HepG2 (cell line): ENCODE data around the gene XCL2. TPM values are rescaled to one million over a fixed set of nuclear protein-coding genes. Genes with fewer than 3 reads are reported as not detected.

Source experiments
- ATF7-NPFF ChIP-seq: sonication (generic); formaldehyde crosslinking; IDR thresholded peaks from 2 replicates; pipeline ENCODE4 v1.8.1; 2023; ENCODE audit warnings: mild to moderate bottlenecking, low read depth, missing genetic modification reagents, moderate library complexity
- CBFB ChIP-seq: sonication (generic); formaldehyde crosslinking; IDR thresholded peaks from 2 replicates; pipeline ENCODE4 v1.4.0; 2020; ENCODE audit warnings: missing genetic modification reagents
- CREB1 ChIP-seq, 2 experiments: fragments of 450-650 bp in 1 of 2; IDR thresholded peaks; 2 replicates each; pipeline ENCODE4 v1.6.1; 2016 to 2017; ENCODE audit warnings: control low read depth in 1 of 2, mild to moderate bottlenecking in 1 of 2, missing compliant biosample characterization in 1 of 2, missing genetic modification characterization in 1 of 2
- FOXK1 ChIP-seq: sonication (generic); formaldehyde crosslinking; IDR thresholded peaks from 2 replicates; pipeline ENCODE4 v1.4.0; 2020; ENCODE audit warnings: low read depth, missing genetic modification reagents, borderline replicate concordance
- HIVEP1 ChIP-seq: sonication (generic); formaldehyde crosslinking; IDR thresholded peaks from 2 replicates; pipeline ENCODE4 v1.4.0; 2020; ENCODE audit warnings: mild to moderate bottlenecking, missing genetic modification reagents
- HNF4G ChIP-seq, 2 experiments: sonication (generic) in 1 of 2; formaldehyde crosslinking in 1 of 2; IDR thresholded peaks; 2 replicates each; pipeline versions ENCODE4 v1.4.0 to v1.6.1; 2011 to 2020; ENCODE audit warnings: borderline replicate concordance in 2 of 2, low read depth in 2 of 2, mild to moderate bottlenecking in 2 of 2, low read length in 1 of 2, missing genetic modification reagents in 1 of 2, moderate library complexity in 1 of 2
- HOMEZ ChIP-seq: IDR thresholded peaks from 2 replicates; pipeline ENCODE4 v1.6.1; 2016; ENCODE audit warnings: low read depth
- KDM5B ChIP-seq: sonication (generic); formaldehyde crosslinking; IDR thresholded peaks from 2 replicates; pipeline ENCODE4 v1.4.0; 2020; ENCODE audit warnings: missing genetic modification reagents, mild to moderate bottlenecking, borderline replicate concordance
- KMT2A ChIP-seq: sonication (generic); formaldehyde crosslinking; IDR thresholded peaks from 2 replicates; pipeline ENCODE4 v1.4.0; 2020; ENCODE audit warnings: missing genetic modification reagents
- MED1 ChIP-seq: sonication (generic); formaldehyde crosslinking; IDR thresholded peaks from 2 replicates; pipeline ENCODE4 v1.4.0; 2020; ENCODE audit warnings: missing genetic modification reagents
- NCOR1 ChIP-seq: fragments of 200-600 bp; sonication (generic); IDR thresholded peaks from 2 replicates; pipeline ENCODE4 v1.7.0; 2017; ENCODE audit warnings: antibody characterized with exemption, low read length, borderline replicate concordance
- PAWR ChIP-seq: sonication (generic); formaldehyde crosslinking; IDR thresholded peaks from 2 replicates; pipeline ENCODE4 v1.4.0; 2020; ENCODE audit warnings: missing genetic modification reagents, mild to moderate bottlenecking, borderline replicate concordance
- RBAK ChIP-seq: sonication (generic); formaldehyde crosslinking; IDR thresholded peaks from 2 replicates; pipeline ENCODE4 v1.5.1; 2020; ENCODE audit warnings: mild to moderate bottlenecking, missing genetic modification reagents
- SATB2 ChIP-seq: sonication (generic); formaldehyde crosslinking; IDR thresholded peaks from 2 replicates; pipeline ENCODE4 v1.5.0; 2020; ENCODE audit warnings: missing genetic modification reagents
- SIX4 ChIP-seq: sonication (generic); formaldehyde crosslinking; IDR thresholded peaks from 2 replicates; pipeline ENCODE4 v1.4.0; 2020; ENCODE audit warnings: missing genetic modification reagents
- TFE3 ChIP-seq: IDR thresholded peaks from 2 replicates; pipeline ENCODE4 v1.6.1; 2016
- ZKSCAN8 ChIP-seq: IDR thresholded peaks from 2 replicates; pipeline ENCODE4 v1.6.1; 2016; ENCODE audit warnings: borderline replicate concordance, missing genetic modification reagents, missing compliant biosample characterization
- ZNF180 ChIP-seq: sonication (generic); formaldehyde crosslinking; IDR thresholded peaks from 2 replicates; pipeline ENCODE4 v1.4.0; 2020; ENCODE audit warnings: low read depth, missing genetic modification reagents, borderline replicate concordance
- ZNF263 ChIP-seq: sonication (generic); formaldehyde crosslinking; IDR thresholded peaks from 2 replicates; pipeline ENCODE4 v1.4.0; 2020; ENCODE audit warnings: missing genetic modification reagents
- ZNF331 ChIP-seq: sonication (generic); formaldehyde crosslinking; IDR thresholded peaks from 2 replicates; pipeline ENCODE4 v1.4.0; 2020; ENCODE audit warnings: missing genetic modification reagents
- ZNF607 ChIP-seq: sonication (generic); formaldehyde crosslinking; IDR thresholded peaks from 2 replicates; pipeline ENCODE4 v1.5.1; 2020; ENCODE audit warnings: missing genetic modification reagents, mild to moderate bottlenecking, borderline replicate concordance
- ZNF614 ChIP-seq: IDR thresholded peaks from 2 replicates; pipeline ENCODE4 v1.6.1; 2018; ENCODE audit warnings: missing biosample characterization, missing genetic modification reagents, inconsistent platforms, borderline replicate concordance
- ZNF737 ChIP-seq: sonication (generic); formaldehyde crosslinking; IDR thresholded peaks from 2 replicates; pipeline ENCODE4 v1.5.0; 2020; ENCODE audit warnings: missing genetic modification reagents, mild to moderate bottlenecking, borderline replicate concordance
- ZNF780A ChIP-seq: sonication (generic); formaldehyde crosslinking; IDR thresholded peaks from 2 replicates; pipeline ENCODE4 v1.8.0; 2022; ENCODE audit warnings: mild to moderate bottlenecking, missing genetic modification reagents, moderate library complexity
- polyA plus RNA-seq, 8 experiments: library from polyadenylated mRNA; depleted of rRNA in 3 of 8; stranded (reverse) in 7 of 8; unstranded in 1 of 8; fragments of >200 nt; fragmentation: Illumina TruSeq in 4 of 8; extraction: Trizol in 4 of 8; gene quantifications; 2 replicates each; pipeline versions ENCODE4 v1.2.1 to v1.2.3, GENCODE V29; 2011 to 2016; ENCODE audit warnings: low read depth in 4 of 8, missing spikeins in 1 of 8, mixed read lengths in 1 of 8; ENCODE audit not compliant: insufficient read depth in 1 of 8
- total RNA-seq, 5 experiments: library from RNA; depleted of rRNA; stranded (reverse); fragments of >200 nt; fragmentation: Illumina TruSeq; extraction: Trizol; gene quantifications; 2 replicates each; pipeline ENCODE4 v1.2.3, GENCODE V29; 2016; ENCODE audit warnings: low read depth in 1 of 5

The XCL2 gene
- total and polyA plus RNA-seq, 2 of the 13 experiments (the other 11 are each of a cell fraction or from before 2014, with no cell fraction given): 0.50 TPM; not detected in 1

GRCh38 chr1:168551688-168552087, 7.9 kb upstream of the XCL2 start (continued):
- no peak for TF ChIP-seq KMT2A (CRISPR knock-in tag)
- 0 out of 2 replicates have a peak, but pooled peaks have one; percentile 16 for TF ChIP-seq HNF4G (IDR thresholded peaks at IDR 0.05; ENCODE audit: borderline replicate concordance, low read depth, low read length)
- no peak for TF ChIP-seq HNF4G (CRISPR knock-in tag; IDR thresholded peaks at IDR 0.05; ENCODE audit: borderline replicate concordance, low read depth)
- no peak for TF ChIP-seq ZNF737 (CRISPR knock-in tag)
- TF ChIP-seq CBFB: no peak
- no peak for TF ChIP-seq KDM5B (CRISPR knock-in tag)
- peak; percentile 61; the same call in 1 of the 2 replicates for TF ChIP-seq ZKSCAN8 (CRISPR knock-in tag)
- peak; percentile 54; the same call in 1 of the 2 replicates for TF ChIP-seq HOMEZ (CRISPR knock-in tag)
- no peak for TF ChIP-seq HIVEP1 (CRISPR knock-in tag)
- TF ChIP-seq RBAK (CRISPR knock-in tag): no peak
- TF ChIP-seq ZNF180 (CRISPR knock-in tag): no peak
- TF ChIP-seq NCOR1: peak; percentile 64; the same call in 1 of the 2 replicates
- no peak for TF ChIP-seq ZNF607 (CRISPR knock-in tag)
- TF ChIP-seq FOXK1 (CRISPR knock-in tag): peak; percentile 67; the same call in 1 of the 2 replicates
- no peak for TF ChIP-seq ZNF263 (CRISPR knock-in tag)
- 0 out of 2 replicates have a peak, but pooled peaks have one; percentile 17 for TF ChIP-seq ZNF614 (CRISPR knock-in tag)
- TF ChIP-seq CREB1 (IDR thresholded peaks at IDR 0.05): no peak
- peak; percentile 65 for TF ChIP-seq CREB1 (CRISPR knock-in tag; IDR thresholded peaks at IDR 0.05)
- TF ChIP-seq TFE3 (CRISPR knock-in tag): peak; percentile 59; the same call in 1 of the 2 replicates
- TF ChIP-seq ATF7-NPFF (CRISPR knock-in tag): no peak
- TF ChIP-seq MED1: peak; percentile 67
- TF ChIP-seq ZNF331 (CRISPR knock-in tag): peak; percentile 30; the same call in 1 of the 2 replicates
- TF ChIP-seq SIX4: peak; percentile 47; the same call in 1 of the 2 replicates
- no peak for TF ChIP-seq ZNF780A (CRISPR knock-in tag)
- no peak for TF ChIP-seq PAWR
- no peak for TF ChIP-seq SATB2 (CRISPR knock-in tag)
